H1 (cell line): ENCODE data around the gene PDPK1. TPM values are rescaled to one million over a fixed set of nuclear protein-coding genes. Genes with fewer than 3 reads are reported as not detected.

Source experiments
- CTCF ChIA-PET: fragments of 300-600 bp; sonication (Branson Sonifier 250); formaldehyde crosslinking; loops from one replicate; lab custom pipeline; 2021; ENCODE audit not compliant: partially characterized antibody; lab: Charles Lee
- POLR2A ChIA-PET: fragments of 300-600 bp; sonication (Branson Sonifier 250); formaldehyde crosslinking; loops from one replicate; lab custom pipeline; 2021; ENCODE audit warnings: inconsistent platforms; ENCODE audit not compliant: partially characterized antibody; lab: Charles Lee
- DNase-seq, 2 experiments: peaks; one replicate each; pipeline versions ENCODE4 v3.0.0 to v3.0.0-alpha.2; 2010 to 2022; ENCODE audit warnings: low spot score in 2 of 2, low read depth in 1 of 2, mixed read lengths in 1 of 2
- FAIRE-seq: peaks from 2 replicates; lab custom pipeline; 2011; peaks lifted over from hg19 to GRCh38; lab: Jason Lieb, UNC
- H2AFZ ChIP-seq: 2 replicates; pipeline ENCODE4 v1.8.1; 2012; ENCODE audit warnings: low read length, inconsistent platforms
- H2AK5ac ChIP-seq: 2 replicates; pipeline ENCODE4 v1.6.1; 2013; ENCODE audit warnings: low read depth, low read length
- H2BK120ac ChIP-seq: replicated peaks from 2 replicates; pipeline ENCODE3; 2013; ENCODE audit warnings: low read depth, low read length, inconsistent platforms
- H2BK12ac ChIP-seq: 2 replicates; pipeline ENCODE4 v1.6.1; 2013; ENCODE audit warnings: low read depth, low read length
- H2BK15ac ChIP-seq: 2 replicates; pipeline ENCODE4 v1.6.1; 2013; ENCODE audit warnings: low read length
- H2BK20ac ChIP-seq: 2 replicates; pipeline ENCODE4 v1.6.1; 2013; ENCODE audit warnings: low read length
- H2BK5ac ChIP-seq: 2 replicates; pipeline ENCODE4 v1.6.1; 2013; ENCODE audit warnings: low read depth, low read length
- H3K14ac ChIP-seq: 2 replicates; pipeline ENCODE4 v1.6.1; 2013; ENCODE audit warnings: inconsistent platforms; ENCODE audit not compliant: insufficient read length
- H3K18ac ChIP-seq: 2 replicates; pipeline ENCODE4 v1.6.1; 2013; ENCODE audit warnings: low read length; ENCODE audit errors: extremely low read depth
- H3K23ac ChIP-seq: 2 replicates; pipeline ENCODE4 v1.6.1; 2013; ENCODE audit warnings: inconsistent platforms; ENCODE audit not compliant: insufficient read length
- H3K23me2 ChIP-seq: 2 replicates; pipeline ENCODE4 v1.6.1; 2013; ENCODE audit warnings: low read depth, low read length
- H3K27ac ChIP-seq: 2 replicates; pipeline ENCODE4 v1.6.1; 2011; ENCODE audit warnings: low read depth, low read length, inconsistent platforms
- H3K27me3 ChIP-seq, 4 experiments: replicated peaks in 1 of 4; 1 replicate in 1 of 4; 2 replicates in 3 of 4; pipeline versions ENCODE4 v1.6.1 to v1.8.1; 2011 to 2013; ENCODE audit warnings: low read length in 3 of 4, mild to moderate bottlenecking in 3 of 4, inconsistent platforms in 2 of 4, mixed read lengths in 2 of 4, moderate library complexity in 1 of 4; ENCODE audit not compliant: control insufficient read depth in 3 of 4, insufficient read depth in 3 of 4; ENCODE audit errors: extremely low read depth in 1 of 4
- H3K36me3 ChIP-seq, 4 experiments: 2 replicates each; pipeline versions ENCODE4 v1.6.1 to v1.8.1; 2011 to 2013; ENCODE audit warnings: mild to moderate bottlenecking in 4 of 4, low read length in 3 of 4, moderate library complexity in 2 of 4, control low read depth in 1 of 4, inconsistent platforms in 1 of 4; ENCODE audit not compliant: insufficient read depth in 4 of 4, control insufficient read depth in 2 of 4
- H3K4ac ChIP-seq: replicated peaks from 2 replicates; pipeline ENCODE3; 2013; ENCODE audit warnings: low read length, low read depth, mixed read lengths, inconsistent platforms; ENCODE audit not compliant: insufficient read length
- H3K4me1 ChIP-seq, 4 experiments: replicated peaks in 1 of 4; 1 replicate in 1 of 4; 2 replicates in 3 of 4; pipeline versions ENCODE4 v1.6.1 to v1.8.1; 2011 to 2013; ENCODE audit warnings: low read length in 3 of 4, inconsistent platforms in 2 of 4, mixed read lengths in 1 of 4; ENCODE audit not compliant: insufficient read depth in 4 of 4, control insufficient read depth in 3 of 4
- H3K4me2 ChIP-seq, 2 experiments: 2 replicates each; pipeline versions ENCODE4 v1.6.1 to v1.8.1; 2011 to 2013; ENCODE audit warnings: low read depth in 2 of 2, low read length in 2 of 2, control low read depth in 1 of 2, inconsistent platforms in 1 of 2, mild to moderate bottlenecking in 1 of 2; ENCODE audit not compliant: insufficient read depth in 1 of 2
- H3K4me3 ChIP-seq, 4 experiments: fragments of 200-600, 300-600 bp in 1 of 4; sonication (generic), shearing (Covaris generic), sonication (Bioruptor Twin) in 1 of 4; 2 replicates each; pipeline versions ENCODE4 v1.5.1 to v1.8.1; 2011 to 2016; ENCODE audit warnings: low read length in 4 of 4, low read depth in 3 of 4, control low read depth in 2 of 4, inconsistent platforms in 2 of 4, mild to moderate bottlenecking in 2 of 4, mixed read lengths in 1 of 4, moderate library complexity in 1 of 4; ENCODE audit not compliant: insufficient read depth in 2 of 4; ENCODE audit errors: extremely low read depth in 1 of 4
- H3K56ac ChIP-seq: replicated peaks from 2 replicates; pipeline ENCODE3; 2013; ENCODE audit warnings: low read depth, mild to moderate bottlenecking, mixed read lengths, low read length, inconsistent platforms; ENCODE audit not compliant: insufficient read length
- H3K79me1 ChIP-seq: 2 replicates; pipeline ENCODE4 v1.6.1; 2013; ENCODE audit warnings: low read depth, low read length, control low read depth
- H3K79me2 ChIP-seq, 2 experiments: 2 replicates each; pipeline versions ENCODE4 v1.6.1 to v1.8.1; 2012 to 2013; ENCODE audit warnings: low read length in 2 of 2, mild to moderate bottlenecking in 2 of 2, inconsistent platforms in 1 of 2; ENCODE audit not compliant: insufficient read depth in 2 of 2, control insufficient read depth in 1 of 2
- H3K9ac ChIP-seq, 4 experiments: replicated peaks in 1 of 4; 1 replicate in 1 of 4; 2 replicates in 3 of 4; pipeline versions ENCODE4 v1.6.1 to v1.8.1; 2011 to 2013; ENCODE audit warnings: low read depth in 3 of 4, low read length in 3 of 4, control low read depth in 2 of 4, mild to moderate bottlenecking in 2 of 4, moderate library complexity in 2 of 4, inconsistent platforms in 1 of 4; ENCODE audit errors: extremely low read depth in 1 of 4
- H3K9me3 ChIP-seq, 2 experiments: 2 replicates each; pipeline versions ENCODE4 v1.6.1 to v1.8.1; 2012 to 2013; ENCODE audit warnings: mild to moderate bottlenecking in 2 of 2, moderate library complexity in 2 of 2, control low read depth in 1 of 2, inconsistent platforms in 1 of 2, low read depth in 1 of 2, low read length in 1 of 2, mixed read lengths in 1 of 2; ENCODE audit not compliant: insufficient read depth in 2 of 2
- H4K20me1 ChIP-seq, 2 experiments: replicated peaks in 1 of 2; 2 replicates each; pipeline versions ENCODE3 to v1.8.1; 2011 to 2013; ENCODE audit warnings: inconsistent platforms in 2 of 2, low read length in 2 of 2, mild to moderate bottlenecking in 1 of 2; ENCODE audit not compliant: insufficient read depth in 2 of 2, control insufficient read depth in 1 of 2
- H4K5ac ChIP-seq: 2 replicates; pipeline ENCODE4 v1.6.1; 2013; ENCODE audit warnings: low read length, low read depth, mixed read lengths, inconsistent platforms; ENCODE audit not compliant: insufficient read length
- H4K8ac ChIP-seq: 2 replicates; pipeline ENCODE4 v1.8.0; 2013; ENCODE audit warnings: mild to moderate bottlenecking, moderate library complexity, low read length, inconsistent platforms; ENCODE audit not compliant: insufficient read depth; ENCODE audit errors: extremely low read depth
- H4K91ac ChIP-seq: replicated peaks from 2 replicates; pipeline ENCODE3; 2013; ENCODE audit warnings: low read length, mixed read lengths, inconsistent platforms; ENCODE audit not compliant: insufficient read length
- TEAD4 ChIP-seq: IDR thresholded peaks from 2 replicates; pipeline ENCODE4 v1.6.1; 2012; ENCODE audit warnings: low read depth, low read length, inconsistent platforms, mixed read lengths
- WGBS, 2 experiments: shearing (Covaris generic) in 1 of 2; methylation state at CpG; one replicate each; pipeline versions ENCODE4 v1.1.6 to v1.1.7; 2013 to 2015; ENCODE audit warnings: low lambda C conversion rate in 2 of 2, mixed read lengths in 2 of 2, inconsistent platforms in 1 of 2, low coverage in 1 of 2, missing lambda C conversion rate in 1 of 2; ENCODE audit not compliant: insufficient replicate concordance in 2 of 2, insufficient coverage in 1 of 2, insufficient read length in 1 of 2; ENCODE audit errors: extremely low coverage in 1 of 2, missing lambda C conversion rate in 1 of 2; 5-methylcytosine and 5-hydroxymethylcytosine counted together
- polyA plus RNA-seq, 7 experiments: library from polyadenylated mRNA; depleted of rRNA in 3 of 7; stranded (reverse) in 5 of 7; unstranded in 2 of 7; fragments of >200 nt in 5 of 7; fragments of 200-250 nt in 2 of 7; gene quantifications; 1 replicate in 5 of 7; 2 replicates in 1 of 7; 4 replicates in 1 of 7; pipeline versions ENCODE4 v1.2.1 to v1.2.3, GENCODE V29; 2011 to 2013; ENCODE audit warnings: missing spikeins in 2 of 7, mixed read lengths in 2 of 7
- total RNA-seq: library from RNA; stranded (reverse); fragmentation: NEBNext Ultra II Directional; extraction: Animal tissue kit (Norgen Biotek cat#: 25700); gene quantifications from 2 replicates; pipeline ENCODE4 v1.2.1, GENCODE V29; 2021
- TF ChIP-seq, protein P1 (sequence below), 3 experiments: IDR thresholded peaks; 1 replicate in 2 of 3; 2 replicates in 1 of 3; pipeline versions ENCODE4 v1.5.1 to v1.6.1; 2011; ENCODE audit warnings: low read length in 3 of 3, mild to moderate bottlenecking in 3 of 3, inconsistent platforms in 2 of 3, low read depth in 1 of 3, moderate library complexity in 1 of 3; ENCODE audit not compliant: insufficient read depth in 1 of 3; ENCODE audit errors: control extremely low read depth in 1 of 3

The PDPK1 gene
- total and polyA plus RNA-seq, 2 of the 8 experiments (the other 6 are each of a cell fraction or from before 2014, with no cell fraction given), result 17.1 to 27.8 TPM

DNA sequence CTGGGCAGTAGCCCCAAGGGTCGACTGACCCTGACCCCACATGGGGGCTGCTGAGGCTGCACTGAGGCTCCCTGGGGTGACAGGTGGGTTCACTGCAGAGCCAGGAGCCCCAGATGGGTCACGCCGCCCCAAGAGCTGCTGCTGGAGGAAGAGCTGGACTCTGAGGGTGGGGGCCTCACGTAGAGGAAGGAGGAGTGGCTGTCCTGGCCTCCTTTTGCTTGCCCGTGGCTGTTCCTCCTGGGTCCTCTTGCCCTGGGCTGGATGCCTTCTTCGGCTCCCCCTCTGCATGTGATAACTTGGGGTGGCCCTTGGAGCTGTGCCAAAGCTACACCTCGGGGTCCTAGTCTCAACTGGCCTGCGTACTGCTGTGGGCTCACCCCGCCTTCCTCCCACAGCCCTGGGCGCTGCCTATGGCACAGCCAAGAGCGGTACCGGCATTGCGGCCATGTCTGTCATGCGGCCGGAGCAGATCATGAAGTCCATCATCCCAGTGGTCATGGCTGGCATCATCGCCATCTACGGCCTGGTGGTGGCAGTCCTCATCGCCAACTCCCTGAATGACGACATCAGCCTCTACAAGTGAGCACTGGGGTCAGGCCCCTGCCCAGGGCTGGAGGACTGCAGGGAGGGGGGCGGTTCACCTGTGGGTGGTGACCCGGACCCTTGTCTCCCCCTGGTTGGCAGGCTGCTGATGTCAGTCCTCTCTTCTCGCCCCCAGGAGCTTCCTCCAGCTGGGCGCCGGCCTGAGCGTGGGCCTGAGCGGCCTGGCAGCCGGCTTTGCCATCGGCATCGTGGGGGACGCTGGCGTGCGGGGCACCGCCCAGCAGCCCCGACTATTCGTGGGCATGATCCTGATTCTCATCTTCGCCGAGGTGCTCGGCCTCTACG lies 18.8 kb upstream of the PDPK1 start:
- Histone ChIP-seq H3K9ac (no peak overlapping the region), H3K4me3 (no peak overlapping the region), H3K23me2 (peaks cover 10% of the 10 kb centered on the region; the same call in 1 of the 2 replicates), H4K20me1 (peaks cover 31 to 40% of the 10 kb centered on the region in 2 experiments), H3K56ac (no peak overlapping the region), H3K79me1 (peaks cover 26% of the 10 kb centered on the region), H3K27ac (no peak overlapping the region), H2BK15ac (no peak overlapping the region), H3K14ac (no peak overlapping the region), H2BK120ac (no peak overlapping the region), H4K8ac (0 out of 2 replicates have a peak overlapping the region, but pooled peaks have one; percentile 57), H3K23ac (no peak overlapping the region), H2BK5ac (no peak overlapping the region), H3K4me2 (no peak overlapping the region; a peak in 1 of 4 replicates), H3K4ac (no peak overlapping the region), H3K9me3 (no peaks in the 10 kb centered on the region), H3K36me3 (peaks cover 2 to 10% (median 4%) of the 10 kb centered on the region in 4 experiments; a peak in 5 of 8 replicates), H3K27me3 (no peaks in the 10 kb centered on the region), H3K79me2 (peaks cover 26 to 59% of the 10 kb centered on the region in 2 experiments), H3K4me1 (peaks cover 0 to 22% (median 5%) of the 10 kb centered on the region in 4 experiments; a peak in 5 of 7 replicates), H2BK20ac (no peak overlapping the region), H2AK5ac (no peak overlapping the region), H4K5ac (no peak overlapping the region), H4K91ac (no peak overlapping the region), H2AFZ (no peak overlapping the region), H3K18ac (no peak overlapping the region), H2BK12ac (no peak overlapping the region)
- 94% methylated on average over 34 of the region's 39 CpGs; no CpG with 5 or more reads in 1 of the 2 experiments for WGBS, 2 experiments
- POLR2A ChIA-PET, result interaction anchor here (0.8 to 7.6 kb wide), 3 partner anchors 8 to 33 kb away, joined by 3 to 108 read pairs (median 4); partner anchors contain the start of gene CEMP1
- CTCF ChIA-PET, result interaction anchor here (0.9 to 1.4 kb wide), 4 partner anchors 12 to 255 kb away, joined by 3 to 4 read pairs (median 3); partner anchors contain the start of gene CEMP1
- no peak for TF ChIP-seq TEAD4
- TF ChIP-seq, protein P1, sequence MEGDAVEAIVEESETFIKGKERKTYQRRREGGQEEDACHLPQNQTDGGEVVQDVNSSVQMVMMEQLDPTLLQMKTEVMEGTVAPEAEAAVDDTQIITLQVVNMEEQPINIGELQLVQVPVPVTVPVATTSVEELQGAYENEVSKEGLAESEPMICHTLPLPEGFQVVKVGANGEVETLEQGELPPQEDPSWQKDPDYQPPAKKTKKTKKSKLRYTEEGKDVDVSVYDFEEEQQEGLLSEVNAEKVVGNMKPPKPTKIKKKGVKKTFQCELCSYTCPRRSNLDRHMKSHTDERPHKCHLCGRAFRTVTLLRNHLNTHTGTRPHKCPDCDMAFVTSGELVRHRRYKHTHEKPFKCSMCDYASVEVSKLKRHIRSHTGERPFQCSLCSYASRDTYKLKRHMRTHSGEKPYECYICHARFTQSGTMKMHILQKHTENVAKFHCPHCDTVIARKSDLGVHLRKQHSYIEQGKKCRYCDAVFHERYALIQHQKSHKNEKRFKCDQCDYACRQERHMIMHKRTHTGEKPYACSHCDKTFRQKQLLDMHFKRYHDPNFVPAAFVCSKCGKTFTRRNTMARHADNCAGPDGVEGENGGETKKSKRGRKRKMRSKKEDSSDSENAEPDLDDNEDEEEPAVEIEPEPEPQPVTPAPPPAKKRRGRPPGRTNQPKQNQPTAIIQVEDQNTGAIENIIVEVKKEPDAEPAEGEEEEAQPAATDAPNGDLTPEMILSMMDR (IDR thresholded peaks at IDR 0.05; ENCODE audit: control extremely low read depth in 1 of 3, insufficient read depth in 1 of 3, low read depth in 1 of 3, low read length in 3 of 3), result peak in 2 of 3 experiments; percentile 17 to 20; a peak in 2 of 4 replicates
- no peak for DNase-seq
- FAIRE-seq, result no peak
